H9 (cell line): ENCODE data around the gene AVPR2. TPM values are rescaled to one million over a fixed set of nuclear protein-coding genes. Genes with fewer than 3 reads are reported as not detected.

Experiments
- DNase-seq: peaks from one replicate; pipeline ENCODE4 v3.0.0-alpha.2; 2017
- H2AFZ ChIP-seq: one replicate; pipeline ENCODE4 v1.6.1; 2013; ENCODE audit warnings: mild to moderate bottlenecking, low read length, control low read depth, moderate library complexity
- H2AK5ac ChIP-seq: 2 replicates; pipeline ENCODE4 v1.6.1; 2013; ENCODE audit warnings: low read length, control low read depth, mixed read lengths; ENCODE audit not compliant: insufficient read length
- H2BK120ac ChIP-seq: one replicate; pipeline ENCODE4 v1.6.1; 2013; ENCODE audit warnings: low read depth, mild to moderate bottlenecking, low read length, control low read depth, inconsistent platforms; ENCODE audit not compliant: poor library complexity, severe bottlenecking
- H2BK12ac ChIP-seq: 2 replicates; pipeline ENCODE4 v1.6.1; 2013; ENCODE audit warnings: low read length, control low read depth, mixed read lengths, low read depth; ENCODE audit not compliant: insufficient read length
- H2BK15ac ChIP-seq: 2 replicates; pipeline ENCODE4 v1.6.1; 2013; ENCODE audit warnings: low read depth, low read length, control low read depth
- H2BK20ac ChIP-seq: one replicate; pipeline ENCODE4 v1.6.1; 2013; ENCODE audit warnings: low read depth, mild to moderate bottlenecking, low read length, control low read depth, inconsistent platforms; ENCODE audit not compliant: poor library complexity, severe bottlenecking
- H2BK5ac ChIP-seq: 2 replicates; pipeline ENCODE4 v1.6.1; 2013; ENCODE audit warnings: low read length, control low read depth, mixed read lengths; ENCODE audit not compliant: insufficient read length
- H3K14ac ChIP-seq: 2 replicates; pipeline ENCODE4 v1.6.1; 2013; ENCODE audit warnings: low read length, control low read depth; ENCODE audit not compliant: insufficient read depth
- H3K18ac ChIP-seq: 2 replicates; pipeline ENCODE4 v1.6.1; 2013; ENCODE audit warnings: low read depth, mild to moderate bottlenecking, mixed read lengths, low read length, control low read depth; ENCODE audit not compliant: insufficient read length
- H3K23ac ChIP-seq: 2 replicates; pipeline ENCODE4 v1.6.1; 2013; ENCODE audit warnings: low read length, control low read depth, mixed read lengths, low read depth; ENCODE audit not compliant: insufficient read length
- H3K23me2 ChIP-seq: 2 replicates; pipeline ENCODE4 v1.6.1; 2013; ENCODE audit warnings: low read depth, mild to moderate bottlenecking, mixed read lengths, low read length, control low read depth; ENCODE audit not compliant: insufficient read length, poor library complexity, severe bottlenecking
- H3K27ac ChIP-seq: 2 replicates; pipeline ENCODE4 v1.5.1; 2013; ENCODE audit warnings: low read length, control low read depth, mixed read lengths, low read depth; ENCODE audit not compliant: insufficient read length
- H3K27me3 ChIP-seq: 2 replicates; pipeline ENCODE4 v1.6.1; 2013; ENCODE audit warnings: low read length, control low read depth, inconsistent platforms; ENCODE audit not compliant: insufficient read depth
- H3K4ac ChIP-seq: 2 replicates; pipeline ENCODE4 v1.6.1; 2013; ENCODE audit warnings: low read depth, mild to moderate bottlenecking, control low read depth, inconsistent platforms, low read length, moderate library complexity
- H3K4me1 ChIP-seq: 2 replicates; pipeline ENCODE4 v1.6.1; 2013; ENCODE audit warnings: low read length, control low read depth, inconsistent platforms; ENCODE audit not compliant: insufficient read depth
- H3K4me2 ChIP-seq: 2 replicates; pipeline ENCODE4 v1.6.1; 2013; ENCODE audit warnings: low read length, control low read depth, mixed read lengths; ENCODE audit not compliant: insufficient read length, insufficient read depth
- H3K56ac ChIP-seq: 2 replicates; pipeline ENCODE4 v1.6.1; 2013; ENCODE audit warnings: low read depth, mild to moderate bottlenecking, mixed read lengths, low read length, control low read depth; ENCODE audit not compliant: insufficient read length
- H3K79me1 ChIP-seq: 2 replicates; pipeline ENCODE4 v1.6.1; 2013; ENCODE audit warnings: low read depth, mild to moderate bottlenecking, moderate library complexity, low read length, control low read depth, inconsistent platforms; ENCODE audit not compliant: insufficient read depth, poor library complexity, severe bottlenecking
- H3K79me2 ChIP-seq: 2 replicates; pipeline ENCODE4 v1.6.1; 2013; ENCODE audit warnings: low read length, control low read depth, inconsistent platforms; ENCODE audit not compliant: insufficient read depth
- H3K9ac ChIP-seq: 2 replicates; pipeline ENCODE4 v1.6.1; 2013; ENCODE audit warnings: low read length, control low read depth, mixed read lengths; ENCODE audit not compliant: insufficient read length; ENCODE audit errors: extremely low read depth
- H3K9me3 ChIP-seq: one replicate; pipeline ENCODE4 v1.6.1; 2013; ENCODE audit warnings: low read depth, low read length, inconsistent platforms; ENCODE audit not compliant: control insufficient read depth
- H3T11ph ChIP-seq: one replicate; pipeline ENCODE4 v1.6.1; 2013; ENCODE audit warnings: mild to moderate bottlenecking, low read length, control low read depth, inconsistent platforms
- H4K20me1 ChIP-seq: one replicate; pipeline ENCODE4 v1.6.1; 2013; ENCODE audit not compliant: control insufficient read depth, insufficient read length, insufficient read depth
- H4K5ac ChIP-seq: 2 replicates; pipeline ENCODE4 v1.6.1; 2013; ENCODE audit warnings: low read depth, mild to moderate bottlenecking, mixed read lengths, low read length, control low read depth; ENCODE audit not compliant: insufficient read length
- H4K8ac ChIP-seq: replicated peaks from 2 replicates; pipeline ENCODE4 v1.6.1; 2013; ENCODE audit warnings: low read length, control low read depth, mixed read lengths, low read depth; ENCODE audit not compliant: insufficient read length
- H4K91ac ChIP-seq: 2 replicates; pipeline ENCODE4 v1.6.1; 2013; ENCODE audit warnings: low read depth, mild to moderate bottlenecking, moderate library complexity, mixed read lengths, low read length, control low read depth; ENCODE audit not compliant: insufficient read length
- H3K27ac Mint-ChIP-seq, 3 experiments: 2 replicates in 2 of 3; 3 replicates in 1 of 3; pipeline ENCODE4 v1.8.0; 2020 to 2021; ENCODE audit warnings: mixed read lengths in 3 of 3, mild to moderate bottlenecking in 1 of 3, moderate library complexity in 1 of 3
- H3K27me3 Mint-ChIP-seq: 2 replicates; pipeline ENCODE4 v1.8.0; 2021; ENCODE audit warnings: low read depth, mild to moderate bottlenecking, moderate library complexity, mixed read lengths
- H3K36me3 Mint-ChIP-seq, 3 experiments: 2 replicates in 2 of 3; 3 replicates in 1 of 3; pipeline ENCODE4 v1.8.0; 2020 to 2021; ENCODE audit warnings: low read depth in 3 of 3, mixed read lengths in 3 of 3; ENCODE audit not compliant: insufficient read depth in 1 of 3
- H3K4me1 Mint-ChIP-seq, 2 experiments: 2 replicates each; pipeline ENCODE4 v1.8.0; 2020; ENCODE audit warnings: mixed read lengths in 2 of 2
- H3K4me3 Mint-ChIP-seq, 2 experiments: 2 replicates in 1 of 2; 3 replicates in 1 of 2; pipeline ENCODE4 v1.8.0; 2020 to 2021; ENCODE audit warnings: mild to moderate bottlenecking in 2 of 2, mixed read lengths in 2 of 2, moderate library complexity in 1 of 2
- H3K9me3 Mint-ChIP-seq, 2 experiments: 2 replicates in 1 of 2; 3 replicates in 1 of 2; pipeline ENCODE4 v1.8.0; 2020; ENCODE audit warnings: mild to moderate bottlenecking in 2 of 2, mixed read lengths in 2 of 2, moderate library complexity in 1 of 2
- CTCF ChIP-seq: fragments of 200-600 bp; sonication (generic); conservative IDR thresholded peaks from 3 replicates; pipeline ENCODE4 v1.8.0; 2021; ENCODE audit warnings: antibody characterized with exemption, mild to moderate bottlenecking
- WGBS: extraction: QIAGEN DNeasy Blood & Tissue Kit; methylation state at CpG from one replicate; pipeline ENCODE4 v1.1.7; 2013; ENCODE audit warnings: missing lambda C conversion rate, low lambda C conversion rate, mixed read lengths; ENCODE audit not compliant: insufficient read length; ENCODE audit errors: extremely low coverage; 5-methylcytosine and 5-hydroxymethylcytosine counted together
- total RNA-seq: library from RNA; stranded (reverse); gene quantifications from 2 replicates; pipeline ENCODE4 v1.2.1, GENCODE V29; 2021

Gene AVPR2
- total RNA-seq, 1 experiment from 2014 or later = not detected

GRCh38 chrX:153901753-153902140 is 2.7 kb upstream of the AVPR2 start:
- Histone ChIP-seq H2BK15ac (no peak overlapping the region), H4K8ac (no peak overlapping the region), H3K27me3 (no peaks in the 10 kb centered on the region), H3K23ac (no peak overlapping the region), H3K23me2 (no peaks in the 10 kb centered on the region), H3K4me1 (no peaks in the 10 kb centered on the region), H2AK5ac (no peak overlapping the region), H3K79me1 (no peaks in the 10 kb centered on the region), H3K18ac (no peak overlapping the region), H2BK120ac (no peak overlapping the region), H3K9me3 (peaks cover 10% of the 10 kb centered on the region), H3T11ph (no peak overlapping the region), H4K20me1 (no peaks in the 10 kb centered on the region), H3K4me2 (no peak overlapping the region), H3K9ac (no peak overlapping the region), H2BK20ac (no peak overlapping the region), H2BK12ac (no peak overlapping the region), H2BK5ac (no peak overlapping the region), H3K56ac (no peak overlapping the region), H3K79me2 (no peaks in the 10 kb centered on the region), H2AFZ (no peak overlapping the region), H4K91ac (no peak overlapping the region), H3K4ac (no peak overlapping the region), H4K5ac (no peak overlapping the region), H3K27ac (no peak overlapping the region), H3K14ac (no peak overlapping the region)
- Mint-ChIP-seq H3K27me3 (peaks cover 4% of the 10 kb centered on the region; the same call in 1 of the 2 replicates), H3K9me3 (peaks cover 66% of the 10 kb centered on the region in 2 experiments), H3K4me1 (peaks cover 5 to 22% of the 10 kb centered on the region in 2 experiments), H3K36me3 (peaks cover 0 to 8% (median 3%) of the 10 kb centered on the region in 3 experiments; a peak in 3 of 7 replicates), H3K27ac (peak overlapping the region in 1 of 3 experiments; percentile 56; a peak in 1 of 7 replicates), H3K4me3 (peak overlapping the region in 1 of 2 experiments; percentile 26; a peak in 1 of 5 replicates)
- WGBS = no CpG with 5 or more reads among the region's 8 CpGs
- DNase-seq = peak; percentile 22
- no peak for TF ChIP-seq CTCF
